ENCODE data around the gene PYGL. TPM values are rescaled to one million over a fixed set of nuclear protein-coding genes. Genes with fewer than 3 reads are reported as not detected.

The PYGL gene
- total RNA-seq, 1 donor from 2014 or later, result 27.3 TPM

- peak overlapping the region; percentile 73 for H3K27ac Mint-ChIP-seq
Measured at GRCh38 chr14:50892255-50892654, 52.0 kb downstream of the PYGL start.

DNA sequence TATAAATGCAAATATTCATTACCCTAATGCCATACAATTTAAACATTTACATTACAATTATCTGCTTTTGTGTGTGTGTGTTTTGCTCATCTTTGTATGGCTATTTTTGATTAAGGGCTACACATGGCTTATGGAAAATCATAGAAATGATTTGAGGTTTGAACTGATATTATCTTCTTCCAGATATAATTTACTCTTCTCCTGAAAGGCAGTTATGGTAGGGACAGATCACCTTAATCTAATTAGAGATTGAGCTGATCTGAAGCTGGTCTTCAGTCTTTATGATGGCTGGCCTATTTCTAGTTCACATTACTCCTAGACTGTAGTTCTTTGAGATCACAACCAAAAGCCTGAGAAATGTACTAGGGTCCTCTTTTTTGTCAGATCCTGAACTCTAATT lies 56.8 kb downstream of the PYGL start:
- Mint-ChIP-seq H3K9me3 (no peaks in the 10 kb centered on the region), H3K27ac (no peak overlapping the region)

More at GRCh38 chr14:50892255-50892654, 52.0 kb downstream of the PYGL start:
- Mint-ChIP-seq H3K9me3 (no peaks in the 10 kb centered on the region), H3K4me1 (ENCODE audit: unreplicated experiment) (peaks cover 7% of the 10 kb centered on the region), H3K36me3 (no peaks in the 10 kb centered on the region), H3K4me3 (peak overlapping the region; percentile 6), H3K27me3 (no peaks in the 10 kb centered on the region)
- TF ChIP-seq, protein P1, sequence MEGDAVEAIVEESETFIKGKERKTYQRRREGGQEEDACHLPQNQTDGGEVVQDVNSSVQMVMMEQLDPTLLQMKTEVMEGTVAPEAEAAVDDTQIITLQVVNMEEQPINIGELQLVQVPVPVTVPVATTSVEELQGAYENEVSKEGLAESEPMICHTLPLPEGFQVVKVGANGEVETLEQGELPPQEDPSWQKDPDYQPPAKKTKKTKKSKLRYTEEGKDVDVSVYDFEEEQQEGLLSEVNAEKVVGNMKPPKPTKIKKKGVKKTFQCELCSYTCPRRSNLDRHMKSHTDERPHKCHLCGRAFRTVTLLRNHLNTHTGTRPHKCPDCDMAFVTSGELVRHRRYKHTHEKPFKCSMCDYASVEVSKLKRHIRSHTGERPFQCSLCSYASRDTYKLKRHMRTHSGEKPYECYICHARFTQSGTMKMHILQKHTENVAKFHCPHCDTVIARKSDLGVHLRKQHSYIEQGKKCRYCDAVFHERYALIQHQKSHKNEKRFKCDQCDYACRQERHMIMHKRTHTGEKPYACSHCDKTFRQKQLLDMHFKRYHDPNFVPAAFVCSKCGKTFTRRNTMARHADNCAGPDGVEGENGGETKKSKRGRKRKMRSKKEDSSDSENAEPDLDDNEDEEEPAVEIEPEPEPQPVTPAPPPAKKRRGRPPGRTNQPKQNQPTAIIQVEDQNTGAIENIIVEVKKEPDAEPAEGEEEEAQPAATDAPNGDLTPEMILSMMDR (conservative IDR thresholded peaks at IDR 0.05), result no peak
- DNase-seq (ENCODE audit: extremely low spot score, unreplicated experiment), result no peak

GRCh38 chr14:50883827-50884197 lies 60.5 kb downstream of the PYGL start:
- Mint-ChIP-seq H3K27me3 (peaks cover 18% of the 10 kb centered on the region), H3K4me3 (no peak overlapping the region), H3K4me1 (ENCODE audit: unreplicated experiment) (peaks cover 5% of the 10 kb centered on the region), H3K9me3 (no peaks in the 10 kb centered on the region), H3K27ac (no peak overlapping the region), H3K36me3 (no peaks in the 10 kb centered on the region)
- TF ChIP-seq, protein P1 (conservative IDR thresholded peaks at IDR 0.05), result no peak
- no peak for DNase-seq (ENCODE audit: extremely low spot score, unreplicated experiment)

More for the DNA sequence above, 56.8 kb downstream of the PYGL start:
- DNase-seq (ENCODE audit: extremely low spot score, unreplicated experiment), result no peak
- Mint-ChIP-seq H3K4me3 (no peak overlapping the region), H3K36me3 (no peaks in the 10 kb centered on the region), H3K4me1 (ENCODE audit: unreplicated experiment) (peaks cover 5% of the 10 kb centered on the region), H3K27me3 (peaks cover 14% of the 10 kb centered on the region)
- TF ChIP-seq, protein P1 (conservative IDR thresholded peaks at IDR 0.05), result no peak

GRCh38 chr14:50882932-50883826 lies 61.1 kb downstream of the PYGL start:
- H3K36me3 Mint-ChIP-seq, result no peaks in the 10 kb centered on the region
- peak overlapping the region; percentile 52 for H3K27ac Mint-ChIP-seq
- peaks cover 5% of the 10 kb centered on the region for H3K4me1 Mint-ChIP-seq (ENCODE audit: unreplicated experiment)
- H3K9me3 Mint-ChIP-seq, result no peaks in the 10 kb centered on the region
- TF ChIP-seq, protein P1 (conservative IDR thresholded peaks at IDR 0.05), result no peak
- no peak for DNase-seq (ENCODE audit: extremely low spot score, unreplicated experiment)
- H3K27me3 Mint-ChIP-seq, result peaks cover 18% of the 10 kb centered on the region
- peak overlapping the region; percentile 62 for H3K4me3 Mint-ChIP-seq

GRCh38 chr14:50875359-50876070 lies 68.8 kb downstream of the PYGL start:
- DNase-seq (ENCODE audit: extremely low spot score, unreplicated experiment), result no peak
- Mint-ChIP-seq H3K9me3 (no peaks in the 10 kb centered on the region), H3K4me3 (no peak overlapping the region), H3K4me1 (ENCODE audit: unreplicated experiment) (peaks cover 15% of the 10 kb centered on the region), H3K27me3 (peaks cover 52% of the 10 kb centered on the region), H3K27ac (no peak overlapping the region), H3K36me3 (peaks cover 8% of the 10 kb centered on the region)
- TF ChIP-seq, protein P1 (conservative IDR thresholded peaks at IDR 0.05), result no peak
